ENCODE data around the gene SGMS1.

GRCh38 chr10:50516171-50516570 is 107.6 kb downstream of the SGMS1 start:
- TF ChIP-seq POLR2AphosphoS5 (IDR thresholded peaks at IDR 0.05) (no peak), POLR2A (IDR thresholded peaks at IDR 0.05; ENCODE audit: low read depth) (no peak), CTCF (IDR thresholded peaks at IDR 0.05) (no peak)
